Natural killer cell (primary cell): ENCODE data around the gene EPHB2. TPM values are rescaled to one million over a fixed set of nuclear protein-coding genes. Genes with fewer than 3 reads are reported as not detected.

Experiments used
- ATAC-seq, 3 donors: fragments of 150-1000 bp in 2 of 3; fragments of 200-7000 bp in 1 of 3; cut with Tn5 transposase; 1 replicate in 1 of 3; 2 replicates in 2 of 3; pipeline ENCODE4 v1.10.0; 2021; ENCODE audit warnings: mild to moderate bottlenecking in 2 of 3, moderate library complexity in 2 of 3
- DNase-seq, 2 donors: peaks; one replicate each; pipeline versions ENCODE4 v3.0.0 to v3.0.0-alpha.2; 2013 to 2021; ENCODE audit warnings: mixed read lengths in 1 of 2
- H3K27ac ChIP-seq: one replicate; pipeline ENCODE4 v1.5.1; 2013; ENCODE audit warnings: mild to moderate bottlenecking, low read length
- H3K27me3 ChIP-seq: one replicate; pipeline ENCODE4 v1.6.1; 2013; ENCODE audit warnings: low read length; ENCODE audit not compliant: control insufficient read depth, insufficient read depth
- H3K36me3 ChIP-seq: one replicate; pipeline ENCODE4 v1.6.1; 2013; ENCODE audit warnings: low read length; ENCODE audit not compliant: control insufficient read depth, insufficient read depth
- H3K4me1 ChIP-seq: one replicate; pipeline ENCODE4 v1.6.1; 2013; ENCODE audit warnings: low read length; ENCODE audit not compliant: control insufficient read depth, insufficient read depth
- H3K4me3 ChIP-seq: one replicate; pipeline ENCODE4 v1.5.1; 2013; ENCODE audit warnings: low read length
- H3K9me3 ChIP-seq: one replicate; pipeline ENCODE4 v1.6.1; 2013; ENCODE audit warnings: low read length; ENCODE audit not compliant: control insufficient read depth, insufficient read depth
- H3K27ac Mint-ChIP-seq, 2 donors: one replicate each; pipeline ENCODE4 v1.8.0; 2022; ENCODE audit warnings: mild to moderate bottlenecking in 2 of 2, mixed read lengths in 2 of 2, moderate library complexity in 1 of 2
- H3K27me3 Mint-ChIP-seq, 2 donors: one replicate each; pipeline ENCODE4 v1.8.0; 2022; ENCODE audit warnings: low read depth in 2 of 2, mixed read lengths in 2 of 2
- H3K36me3 Mint-ChIP-seq: one replicate; pipeline ENCODE4 v1.8.0; 2022; ENCODE audit warnings: mixed read lengths
- H3K4me1 Mint-ChIP-seq, 2 donors: one replicate each; pipeline ENCODE4 v1.8.0; 2022; ENCODE audit warnings: mixed read lengths in 2 of 2
- H3K4me3 Mint-ChIP-seq: one replicate; pipeline ENCODE4 v1.8.0; 2022; ENCODE audit warnings: mild to moderate bottlenecking, moderate library complexity, mixed read lengths
- H3K9me3 Mint-ChIP-seq, 2 donors: one replicate each; pipeline ENCODE4 v1.8.0; 2022; ENCODE audit warnings: mixed read lengths in 2 of 2
- CTCF ChIP-seq: fragments of 200-600 bp; IDR thresholded peaks from one replicate; pipeline ENCODE4 v1.8.0; 2022; ENCODE audit warnings: antibody characterized with exemption
- WGBS: methylation state at CpG from one replicate; pipeline ENCODE4 v1.1.7; 2013; ENCODE audit warnings: missing lambda C conversion rate; ENCODE audit not compliant: insufficient coverage; 5-methylcytosine and 5-hydroxymethylcytosine counted together
- intact Hi-C: fragments of 100-400 bp; cut with micrococcal nuclease; formaldehyde crosslinking; loops from one replicate; pipeline ENCODE4 v1.14.2; 2022
- total RNA-seq, 4 donors: library from RNA; stranded (reverse); fragments of 120-200 nt in 1 of 4; gene quantifications; one replicate each; pipeline versions ENCODE4 v1.2.3 to v1.2.4, GENCODE V29; 2013 to 2022

EPHB2 gene
- total RNA-seq, 3 donors from 2014 or later (not counting 1 experiment from before 2014, with no cell fraction given), result 0.14 to 0.23 TPM; not detected in 1

- H3K36me3 ChIP-seq, result no peaks in the 10 kb centered on the region
- H3K9me3 ChIP-seq, result no peaks in the 10 kb centered on the region
- Mint-ChIP-seq H3K27me3 (peaks cover 29 to 38% of the 10 kb centered on the region in 2 donors), H3K36me3 (no peaks in the 10 kb centered on the region), H3K4me1 (no peaks in the 10 kb centered on the region), H3K27ac (no peak overlapping the region), H3K4me3 (no peak overlapping the region), H3K9me3 (no peaks in the 10 kb centered on the region)
- intact Hi-C loops, result loop anchor here (10.0 kb wide), 1 partner anchor 262 kb away; no protein-coding TSS in a partner anchor
- ATAC-seq (no peak), DNase-seq (no peak)
- no peaks in the 10 kb centered on the region for H3K4me1 ChIP-seq
- WGBS, result 77% methylated on average over 5 of the region's 5 CpGs
- no peak for TF ChIP-seq CTCF
- no peak overlapping the region for H3K4me3 ChIP-seq
- H3K27ac ChIP-seq, result no peak overlapping the region
- H3K27me3 ChIP-seq, result peaks cover 3% of the 10 kb centered on the region
These were observed 255.7 kb downstream of the EPHB2 start for GRCh38 chr1:22966309-22966708.

GRCh38 chr1:22967833-22968232 is 257.2 kb downstream of the EPHB2 start:
- DNase-seq, result no peak
- Mint-ChIP-seq H3K36me3 (no peaks in the 10 kb centered on the region), H3K4me1 (no peaks in the 10 kb centered on the region), H3K9me3 (no peaks in the 10 kb centered on the region), H3K27ac (no peak overlapping the region), H3K4me3 (no peak overlapping the region), H3K27me3 (peaks cover 38 to 48% of the 10 kb centered on the region in 2 donors)
- H3K36me3 ChIP-seq, result no peaks in the 10 kb centered on the region
- H3K27ac ChIP-seq, result no peak overlapping the region
- TF ChIP-seq CTCF, result no peak
- no peak for ATAC-seq
- no peaks in the 10 kb centered on the region for H3K9me3 ChIP-seq
- no peak overlapping the region for H3K4me3 ChIP-seq
- WGBS, result no CpG with 5 or more reads among the region's 2 CpGs
- no peaks in the 10 kb centered on the region for H3K4me1 ChIP-seq
- peaks cover 4% of the 10 kb centered on the region for H3K27me3 ChIP-seq
- intact Hi-C loops, result loop anchor here (10.0 kb wide), 1 partner anchor 263 kb away; no protein-coding TSS in a partner anchor

GRCh38 chr1:22969304-22969709 is 258.7 kb downstream of the EPHB2 start:
- Histone ChIP-seq H3K27ac (no peak overlapping the region), H3K27me3 (peaks cover 5% of the 10 kb centered on the region), H3K36me3 (no peaks in the 10 kb centered on the region), H3K4me3 (no peak overlapping the region), H3K9me3 (no peaks in the 10 kb centered on the region), H3K4me1 (no peaks in the 10 kb centered on the region)
- no peak overlapping the region for H3K27ac Mint-ChIP-seq
- 9% methylated on average over 5 of the region's 5 CpGs for WGBS
- DNase-seq (no peak), ATAC-seq (no peak)
- H3K9me3 Mint-ChIP-seq, result no peaks in the 10 kb centered on the region
- no peak for TF ChIP-seq CTCF
- intact Hi-C loops, result loop anchor here (10.0 kb wide), 1 partner anchor 265 kb away; no protein-coding TSS in a partner anchor
- H3K4me1 Mint-ChIP-seq, result no peaks in the 10 kb centered on the region
- H3K27me3 Mint-ChIP-seq, result peaks cover 40 to 53% of the 10 kb centered on the region in 2 donors
- H3K36me3 Mint-ChIP-seq, result no peaks in the 10 kb centered on the region
- no peak overlapping the region for H3K4me3 Mint-ChIP-seq

GRCh38 chr1:22970096-22970495 is 259.5 kb downstream of the EPHB2 start:
- no peak for TF ChIP-seq CTCF
- peaks cover 42 to 57% of the 10 kb centered on the region in 2 donors for H3K27me3 Mint-ChIP-seq
- H3K9me3 Mint-ChIP-seq, result no peaks in the 10 kb centered on the region
- H3K27ac ChIP-seq, result no peak overlapping the region
- no peaks in the 10 kb centered on the region for H3K4me1 ChIP-seq
- 94% methylated on average over 2 of the region's 2 CpGs for WGBS
- no peaks in the 10 kb centered on the region for H3K9me3 ChIP-seq
- intact Hi-C loops, result no loop called here
- no peak overlapping the region for H3K27ac Mint-ChIP-seq
- no peaks in the 10 kb centered on the region for H3K4me1 Mint-ChIP-seq
- no peak overlapping the region for H3K4me3 Mint-ChIP-seq
- no peak overlapping the region for H3K4me3 ChIP-seq
- no peak for ATAC-seq
- H3K36me3 Mint-ChIP-seq, result no peaks in the 10 kb centered on the region
- no peak for DNase-seq
- H3K27me3 ChIP-seq, result peaks cover 5% of the 10 kb centered on the region
- no peaks in the 10 kb centered on the region for H3K36me3 ChIP-seq
